ENCODE measurements around the gene SMIM20.

GRCh38 chr4:25867781-25868294 lies 46.2 kb upstream of the SMIM20 start:
- TF ChIP-seq, protein P1, sequence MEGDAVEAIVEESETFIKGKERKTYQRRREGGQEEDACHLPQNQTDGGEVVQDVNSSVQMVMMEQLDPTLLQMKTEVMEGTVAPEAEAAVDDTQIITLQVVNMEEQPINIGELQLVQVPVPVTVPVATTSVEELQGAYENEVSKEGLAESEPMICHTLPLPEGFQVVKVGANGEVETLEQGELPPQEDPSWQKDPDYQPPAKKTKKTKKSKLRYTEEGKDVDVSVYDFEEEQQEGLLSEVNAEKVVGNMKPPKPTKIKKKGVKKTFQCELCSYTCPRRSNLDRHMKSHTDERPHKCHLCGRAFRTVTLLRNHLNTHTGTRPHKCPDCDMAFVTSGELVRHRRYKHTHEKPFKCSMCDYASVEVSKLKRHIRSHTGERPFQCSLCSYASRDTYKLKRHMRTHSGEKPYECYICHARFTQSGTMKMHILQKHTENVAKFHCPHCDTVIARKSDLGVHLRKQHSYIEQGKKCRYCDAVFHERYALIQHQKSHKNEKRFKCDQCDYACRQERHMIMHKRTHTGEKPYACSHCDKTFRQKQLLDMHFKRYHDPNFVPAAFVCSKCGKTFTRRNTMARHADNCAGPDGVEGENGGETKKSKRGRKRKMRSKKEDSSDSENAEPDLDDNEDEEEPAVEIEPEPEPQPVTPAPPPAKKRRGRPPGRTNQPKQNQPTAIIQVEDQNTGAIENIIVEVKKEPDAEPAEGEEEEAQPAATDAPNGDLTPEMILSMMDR (conservative IDR thresholded peaks at IDR 0.05 in 1 of 2, IDR thresholded peaks at IDR 0.05 in 1 of 2; ENCODE audit: extremely low read depth in 1 of 2, insufficient read depth in 1 of 2, low read depth in 1 of 2, low read length in 2 of 2), result no peak
- no peak for TF ChIP-seq EZH2 (IDR thresholded peaks at IDR 0.05; ENCODE audit: borderline replicate concordance, low read length)
